Measurements from ENCODE around the gene KIAA1586.
"Not testable (repeated sequence)": the region's sequence is repeated elsewhere in the genome, so short reads cannot be mapped to it uniquely, and the experiment has no call there.

The KIAA1586 gene

GRCh38 chr6:57046332-57047256 is at the start of gene KIAA1586:
TSS of gene KIAA1586 (plus strand) at chr6:57046693. CDS start at chr6:57046756, 63 bp downstream.
- Histone ChIP-seq H3K4me3 (ENCODE audit: low read length) (peak within 1 kb of the TSS; percentile 65), H3K4me1 (ENCODE audit: insufficient read depth, low read length) (peaks cover 16% of the 10 kb centered on the region), H2AFZ (ENCODE audit: low read depth, low read length) (peak within 1 kb of the TSS; percentile 100), H3K36me3 (ENCODE audit: insufficient read depth, low read length) (peaks cover 34% of the 10 kb centered on the region)
- H3K27me3 ChIP-seq (ENCODE audit: insufficient read depth, low read length); H3K9me3 ChIP-seq (ENCODE audit: low read length): not testable (repeated sequence)

GRCh38 chr6:56999049-56999448 is 47.4 kb upstream of the KIAA1586 start:
- peaks cover 3% of the 10 kb centered on the region for H3K9me3 ChIP-seq (ENCODE audit: low read length)
- H2AFZ ChIP-seq (ENCODE audit: low read depth, low read length): no peak overlapping the region
- no peaks in the 10 kb centered on the region for H3K27me3 ChIP-seq (ENCODE audit: insufficient read depth, low read length)
- no peaks in the 10 kb centered on the region for H3K4me1 ChIP-seq (ENCODE audit: insufficient read depth, low read length)
- no peaks in the 10 kb centered on the region for H3K36me3 ChIP-seq (ENCODE audit: insufficient read depth, low read length)
- H3K4me3 ChIP-seq (ENCODE audit: low read length): no peak overlapping the region

GRCh38 chr6:56999748-57000147 is 46.7 kb upstream of the KIAA1586 start:
- H3K9me3 ChIP-seq (ENCODE audit: low read length); H3K27me3 ChIP-seq (ENCODE audit: insufficient read depth, low read length); H3K4me1 ChIP-seq (ENCODE audit: insufficient read depth, low read length); H3K4me3 ChIP-seq (ENCODE audit: low read length); H3K36me3 ChIP-seq (ENCODE audit: insufficient read depth, low read length); H2AFZ ChIP-seq (ENCODE audit: low read depth, low read length): not testable (repeated sequence)

GRCh38 chr6:57002197-57002596 is 44.3 kb upstream of the KIAA1586 start:
- Histone ChIP-seq H3K9me3 (ENCODE audit: low read length) (peaks cover 3% of the 10 kb centered on the region), H3K36me3 (ENCODE audit: insufficient read depth, low read length) (no peaks in the 10 kb centered on the region), H3K4me3 (ENCODE audit: low read length) (no peak overlapping the region), H3K27me3 (ENCODE audit: insufficient read depth, low read length) (no peaks in the 10 kb centered on the region), H2AFZ (ENCODE audit: low read depth, low read length) (no peak overlapping the region), H3K4me1 (ENCODE audit: insufficient read depth, low read length) (no peaks in the 10 kb centered on the region)

- H3K36me3 ChIP-seq (ENCODE audit: insufficient read depth, low read length): no peaks in the 10 kb centered on the region
- no peaks in the 10 kb centered on the region for H3K4me1 ChIP-seq (ENCODE audit: insufficient read depth, low read length)
- no peak overlapping the region for H2AFZ ChIP-seq (ENCODE audit: low read depth, low read length)
- no peak overlapping the region for H3K4me3 ChIP-seq (ENCODE audit: low read length)
- H3K9me3 ChIP-seq (ENCODE audit: low read length): no peaks in the 10 kb centered on the region
- no peaks in the 10 kb centered on the region for H3K27me3 ChIP-seq (ENCODE audit: insufficient read depth, low read length)
These were observed 42.2 kb upstream of the KIAA1586 start for GRCh38 chr6:57004292-57004691.

- no peaks in the 10 kb centered on the region for H3K9me3 ChIP-seq (ENCODE audit: low read length)
- H3K4me3 ChIP-seq (ENCODE audit: low read length): no peak overlapping the region
- no peaks in the 10 kb centered on the region for H3K36me3 ChIP-seq (ENCODE audit: insufficient read depth, low read length)
- no peak overlapping the region for H2AFZ ChIP-seq (ENCODE audit: low read depth, low read length)
- no peaks in the 10 kb centered on the region for H3K27me3 ChIP-seq (ENCODE audit: insufficient read depth, low read length)
- H3K4me1 ChIP-seq (ENCODE audit: insufficient read depth, low read length): no peaks in the 10 kb centered on the region
These were observed 40.4 kb upstream of the KIAA1586 start for GRCh38 chr6:57006101-57006500.

GRCh38 chr6:57008069-57008468 is 38.4 kb upstream of the KIAA1586 start:
- not testable (repeated sequence) for H3K36me3 ChIP-seq (ENCODE audit: insufficient read depth, low read length); H3K9me3 ChIP-seq (ENCODE audit: low read length); H3K4me1 ChIP-seq (ENCODE audit: insufficient read depth, low read length); H3K4me3 ChIP-seq (ENCODE audit: low read length); H2AFZ ChIP-seq (ENCODE audit: low read depth, low read length); H3K27me3 ChIP-seq (ENCODE audit: insufficient read depth, low read length)

GRCh38 chr6:57013521-57013926 is 33.0 kb upstream of the KIAA1586 start:
- Histone ChIP-seq H3K36me3 (ENCODE audit: insufficient read depth, low read length) (no peaks in the 10 kb centered on the region), H3K4me1 (ENCODE audit: insufficient read depth, low read length) (no peaks in the 10 kb centered on the region), H3K27me3 (ENCODE audit: insufficient read depth, low read length) (no peaks in the 10 kb centered on the region), H3K9me3 (ENCODE audit: low read length) (no peaks in the 10 kb centered on the region), H3K4me3 (ENCODE audit: low read length) (no peak overlapping the region), H2AFZ (ENCODE audit: low read depth, low read length) (no peak overlapping the region)

GRCh38 chr6:57017069-57017468 is 29.4 kb upstream of the KIAA1586 start:
- Histone ChIP-seq H2AFZ (ENCODE audit: low read depth, low read length) (no peak overlapping the region), H3K36me3 (ENCODE audit: insufficient read depth, low read length) (no peaks in the 10 kb centered on the region), H3K4me1 (ENCODE audit: insufficient read depth, low read length) (no peaks in the 10 kb centered on the region), H3K27me3 (ENCODE audit: insufficient read depth, low read length) (no peaks in the 10 kb centered on the region), H3K4me3 (ENCODE audit: low read length) (no peak overlapping the region), H3K9me3 (ENCODE audit: low read length) (no peaks in the 10 kb centered on the region)

- Histone ChIP-seq H3K27me3 (ENCODE audit: insufficient read depth, low read length) (no peaks in the 10 kb centered on the region), H3K36me3 (ENCODE audit: insufficient read depth, low read length) (no peaks in the 10 kb centered on the region), H3K4me1 (ENCODE audit: insufficient read depth, low read length) (no peaks in the 10 kb centered on the region), H3K9me3 (ENCODE audit: low read length) (no peaks in the 10 kb centered on the region), H2AFZ (ENCODE audit: low read depth, low read length) (no peak overlapping the region), H3K4me3 (ENCODE audit: low read length) (no peak overlapping the region)
These were observed 28.7 kb upstream of the KIAA1586 start for GRCh38 chr6:57017841-57018240.

- Histone ChIP-seq H3K27me3 (ENCODE audit: insufficient read depth, low read length) (no peaks in the 10 kb centered on the region), H2AFZ (ENCODE audit: low read depth, low read length) (no peak overlapping the region), H3K4me3 (ENCODE audit: low read length) (no peak overlapping the region), H3K9me3 (ENCODE audit: low read length) (no peaks in the 10 kb centered on the region), H3K36me3 (ENCODE audit: insufficient read depth, low read length) (no peaks in the 10 kb centered on the region), H3K4me1 (ENCODE audit: insufficient read depth, low read length) (no peaks in the 10 kb centered on the region)
These were observed 27.1 kb upstream of the KIAA1586 start for GRCh38 chr6:57019434-57019833.

- H2AFZ ChIP-seq (ENCODE audit: low read depth, low read length): no peak overlapping the region
- no peaks in the 10 kb centered on the region for H3K27me3 ChIP-seq (ENCODE audit: insufficient read depth, low read length)
- H3K36me3 ChIP-seq (ENCODE audit: insufficient read depth, low read length): no peaks in the 10 kb centered on the region
These were observed 25.3 kb upstream of the KIAA1586 start for GRCh38 chr6:57021086-57021720.

GRCh38 chr6:57024321-57024720 is 22.2 kb upstream of the KIAA1586 start:
- Histone ChIP-seq H3K27me3 (ENCODE audit: insufficient read depth, low read length) (no peaks in the 10 kb centered on the region), H3K4me1 (ENCODE audit: insufficient read depth, low read length) (peaks cover 6% of the 10 kb centered on the region), H3K36me3 (ENCODE audit: insufficient read depth, low read length) (no peaks in the 10 kb centered on the region), H3K9me3 (ENCODE audit: low read length) (peaks cover 4% of the 10 kb centered on the region), H2AFZ (ENCODE audit: low read depth, low read length) (no peak overlapping the region), H3K4me3 (ENCODE audit: low read length) (no peak overlapping the region)

More at GRCh38 chr6:57021086-57021720, 25.3 kb upstream of the KIAA1586 start:
- Histone ChIP-seq H3K4me3 (ENCODE audit: low read length) (no peak overlapping the region), H3K4me1 (ENCODE audit: insufficient read depth, low read length) (no peaks in the 10 kb centered on the region), H3K9me3 (ENCODE audit: low read length) (peaks cover 4% of the 10 kb centered on the region)
